K562 (cell line): Measurements from ENCODE around the gene ABCA7. TPM values are rescaled to one million over a fixed set of nuclear protein-coding genes. Genes with fewer than 3 reads are reported as not detected.

Source experiments
- CBFB ChIP-seq: sonication (generic); formaldehyde crosslinking; IDR thresholded peaks from 2 replicates; pipeline ENCODE4 v1.4.0; 2020; ENCODE audit warnings: mild to moderate bottlenecking, missing genetic modification reagents
- CHD4 ChIP-seq: fragments of 200-600 bp; sonication (generic); IDR thresholded peaks from 3 replicates; pipeline ENCODE4 v1.6.1; 2012; ENCODE audit warnings: low read depth, mild to moderate bottlenecking, mixed read lengths, low read length, inconsistent platforms; ENCODE audit not compliant: insufficient read depth, insufficient replicate concordance, poor library complexity, severe bottlenecking
- EP400 ChIP-seq: fragments of 450-650 bp; IDR thresholded peaks from 2 replicates; pipeline ENCODE4 v1.6.1; 2017; ENCODE audit warnings: antibody characterized with exemption, mild to moderate bottlenecking, moderate library complexity
- FOS ChIP-seq: IDR thresholded peaks from 3 replicates; pipeline ENCODE4 v1.6.1; 2011; ENCODE audit not compliant: insufficient read length; ENCODE audit errors: extremely low read depth
- HNRNPK ChIP-seq: fragments of 200-400 bp; formaldehyde crosslinking; IDR thresholded peaks from one replicate; pipeline ENCODE4 v1.6.1; 2018; ENCODE audit warnings: mild to moderate bottlenecking, low read depth, low read length; ENCODE audit not compliant: poor library complexity, severe bottlenecking
- MCM5 ChIP-seq: fragments of 450-650 bp; IDR thresholded peaks from 2 replicates; pipeline ENCODE4 v1.6.1; 2016; ENCODE audit warnings: low read depth
- NONO ChIP-seq, 2 experiments: fragments of 200-400 bp in 1 of 2; fragments of 450-650 bp in 1 of 2; formaldehyde crosslinking in 1 of 2; IDR thresholded peaks; 2 replicates each; pipeline ENCODE4 v1.6.1; 2017; ENCODE audit warnings: low read depth in 2 of 2, mild to moderate bottlenecking in 2 of 2, moderate library complexity in 2 of 2, low read length in 1 of 2
- POLR3G ChIP-seq: IDR thresholded peaks from 2 replicates; pipeline ENCODE4 v1.6.1; 2011; ENCODE audit not compliant: insufficient read length, insufficient replicate concordance; ENCODE audit errors: extremely low read depth
- ZBTB8A ChIP-seq: fragments of 450-650 bp; IDR thresholded peaks from 2 replicates; pipeline ENCODE4 v1.6.1; 2018; ENCODE audit warnings: mild to moderate bottlenecking, moderate library complexity; ENCODE audit not compliant: partially characterized antibody
- ZC3H11A ChIP-seq: IDR thresholded peaks from 2 replicates; pipeline ENCODE4 v1.6.1; 2012; ENCODE audit warnings: low read depth, low read length, improper control_type of control experiment
- ZNF586 ChIP-seq: fragments of 450-650 bp; formaldehyde crosslinking; conservative IDR thresholded peaks from 2 replicates; pipeline ENCODE4 v1.4.0; 2020; ENCODE audit warnings: mild to moderate bottlenecking, moderate library complexity
- polyA plus RNA-seq, 8 experiments: library from polyadenylated mRNA; depleted of rRNA in 4 of 8; stranded (reverse) in 5 of 8; unstranded in 3 of 8; fragments of >200 nt; fragmentation: Nextera tagmentation in 2 of 8; fragmentation: Illumina TruSeq in 1 of 8; extraction: Ambion mirVana in 2 of 8; extraction: Trizol in 1 of 8; gene quantifications; 2 replicates each; pipeline versions ENCODE4 v1.2.1 to v1.2.3, GENCODE V29; 2011 to 2014; ENCODE audit warnings: inconsistent platforms in 1 of 8, missing spikeins in 1 of 8
- total RNA-seq, 7 experiments: library from RNA; depleted of rRNA in 6 of 7; stranded (reverse); fragments of >200 nt in 6 of 7; fragmentation: Illumina TruSeq in 2 of 7; extraction: Trizol in 2 of 7; gene quantifications; 2 replicates each; pipeline versions ENCODE4 v1.2.1 to v1.2.3, GENCODE V29; 2011 to 2021; ENCODE audit warnings: low replicate concordance in 1 of 7
- TF ChIP-seq, protein P1 (sequence below): sonication (generic); formaldehyde crosslinking; IDR thresholded peaks from 2 replicates; pipeline ENCODE4 v1.8.1; 2023; ENCODE audit warnings: mild to moderate bottlenecking, missing genetic modification reagents
- TF ChIP-seq, protein P2 (sequence below): sonication (generic); formaldehyde crosslinking; IDR thresholded peaks from 2 replicates; pipeline ENCODE4 v1.4.0; 2020; ENCODE audit warnings: mild to moderate bottlenecking, missing genetic modification reagents
- TF ChIP-seq, protein P3 (sequence below): sonication (generic); formaldehyde crosslinking; IDR thresholded peaks from 2 replicates; pipeline ENCODE4 v1.8.1; 2023; ENCODE audit warnings: missing genetic modification reagents, mild to moderate bottlenecking, borderline replicate concordance
- TF ChIP-seq, protein P4 (sequence below): fragments of 250-450 bp; sonication (Bioruptor Pico); IDR thresholded peaks from 2 replicates; pipeline ENCODE4 v1.8.0; 2022; ENCODE audit warnings: inconsistent platforms

ABCA7 gene
- total and polyA plus RNA-seq, 9 of the 15 experiments (the other 6 are each of a cell fraction or from before 2014, with no cell fraction given), result 2.3 to 96.1 (median 31.2) TPM

DNA sequence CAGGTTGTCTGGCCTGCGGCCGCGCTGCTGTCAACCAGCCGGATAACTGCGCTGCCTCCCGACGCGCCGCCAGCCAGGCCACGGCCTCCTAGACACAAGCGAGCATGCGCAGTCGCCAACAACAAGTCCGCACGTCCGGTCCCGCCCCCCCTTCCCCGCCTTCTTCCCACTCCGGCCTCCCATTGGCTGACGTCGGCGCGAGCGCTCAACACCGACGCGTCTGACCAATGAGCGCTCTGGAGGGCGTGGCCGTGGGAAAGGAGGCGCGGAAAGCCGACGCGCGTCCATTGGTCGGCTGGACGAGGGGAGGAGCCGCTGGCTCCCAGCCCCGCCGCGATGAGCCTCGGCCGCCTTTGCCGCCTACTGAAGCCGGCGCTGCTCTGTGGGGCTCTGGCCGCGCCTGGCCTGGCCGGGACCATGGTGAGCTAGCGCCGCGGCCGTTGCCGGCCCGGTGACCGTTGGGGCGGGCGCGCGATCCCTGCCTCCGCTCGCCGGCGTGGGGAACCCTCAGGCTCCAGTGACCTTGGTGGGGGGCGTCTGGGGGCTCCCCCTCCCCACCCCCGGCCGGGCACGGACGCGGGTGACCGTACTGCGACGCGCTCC is 63.9 kb downstream of the ABCA7 start, which contains the start of gene GPX4 (continued):
- TF ChIP-seq NONO (IDR thresholded peaks at IDR 0.05; ENCODE audit: low read depth in 2 of 2, low read length in 1 of 2) (peak in 1 of 2 experiments; percentile 94; a peak in 2 of 4 replicates), FOS (peak; percentile 75), POLR3G (no peak), MCM5 (no peak), CHD4 (no peak), CBFB (CRISPR knock-in tag) (no peak), HNRNPK (peak; percentile 75), ZNF586 (CRISPR knock-in tag) (no peak), EP400 (no peak), ZBTB8A (no peak), ZC3H11A (no peak)
- TF ChIP-seq, protein P1, sequence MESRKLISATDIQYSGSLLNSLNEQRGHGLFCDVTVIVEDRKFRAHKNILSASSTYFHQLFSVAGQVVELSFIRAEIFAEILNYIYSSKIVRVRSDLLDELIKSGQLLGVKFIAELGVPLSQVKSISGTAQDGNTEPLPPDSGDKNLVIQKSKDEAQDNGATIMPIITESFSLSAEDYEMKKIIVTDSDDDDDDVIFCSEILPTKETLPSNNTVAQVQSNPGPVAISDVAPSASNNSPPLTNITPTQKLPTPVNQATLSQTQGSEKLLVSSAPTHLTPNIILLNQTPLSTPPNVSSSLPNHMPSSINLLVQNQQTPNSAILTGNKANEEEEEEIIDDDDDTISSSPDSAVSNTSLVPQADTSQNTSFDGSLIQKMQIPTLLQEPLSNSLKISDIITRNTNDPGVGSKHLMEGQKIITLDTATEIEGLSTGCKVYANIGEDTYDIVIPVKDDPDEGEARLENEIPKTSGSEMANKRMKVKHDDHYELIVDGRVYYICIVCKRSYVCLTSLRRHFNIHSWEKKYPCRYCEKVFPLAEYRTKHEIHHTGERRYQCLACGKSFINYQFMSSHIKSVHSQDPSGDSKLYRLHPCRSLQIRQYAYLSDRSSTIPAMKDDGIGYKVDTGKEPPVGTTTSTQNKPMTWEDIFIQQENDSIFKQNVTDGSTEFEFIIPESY (CRISPR knock-in tag), result no peak
- TF ChIP-seq, protein P2, sequence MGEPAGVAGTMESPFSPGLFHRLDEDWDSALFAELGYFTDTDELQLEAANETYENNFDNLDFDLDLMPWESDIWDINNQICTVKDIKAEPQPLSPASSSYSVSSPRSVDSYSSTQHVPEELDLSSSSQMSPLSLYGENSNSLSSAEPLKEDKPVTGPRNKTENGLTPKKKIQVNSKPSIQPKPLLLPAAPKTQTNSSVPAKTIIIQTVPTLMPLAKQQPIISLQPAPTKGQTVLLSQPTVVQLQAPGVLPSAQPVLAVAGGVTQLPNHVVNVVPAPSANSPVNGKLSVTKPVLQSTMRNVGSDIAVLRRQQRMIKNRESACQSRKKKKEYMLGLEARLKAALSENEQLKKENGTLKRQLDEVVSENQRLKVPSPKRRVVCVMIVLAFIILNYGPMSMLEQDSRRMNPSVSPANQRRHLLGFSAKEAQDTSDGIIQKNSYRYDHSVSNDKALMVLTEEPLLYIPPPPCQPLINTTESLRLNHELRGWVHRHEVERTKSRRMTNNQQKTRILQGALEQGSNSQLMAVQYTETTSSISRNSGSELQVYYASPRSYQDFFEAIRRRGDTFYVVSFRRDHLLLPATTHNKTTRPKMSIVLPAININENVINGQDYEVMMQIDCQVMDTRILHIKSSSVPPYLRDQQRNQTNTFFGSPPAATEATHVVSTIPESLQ, result no peak
- TF ChIP-seq, protein P3, sequence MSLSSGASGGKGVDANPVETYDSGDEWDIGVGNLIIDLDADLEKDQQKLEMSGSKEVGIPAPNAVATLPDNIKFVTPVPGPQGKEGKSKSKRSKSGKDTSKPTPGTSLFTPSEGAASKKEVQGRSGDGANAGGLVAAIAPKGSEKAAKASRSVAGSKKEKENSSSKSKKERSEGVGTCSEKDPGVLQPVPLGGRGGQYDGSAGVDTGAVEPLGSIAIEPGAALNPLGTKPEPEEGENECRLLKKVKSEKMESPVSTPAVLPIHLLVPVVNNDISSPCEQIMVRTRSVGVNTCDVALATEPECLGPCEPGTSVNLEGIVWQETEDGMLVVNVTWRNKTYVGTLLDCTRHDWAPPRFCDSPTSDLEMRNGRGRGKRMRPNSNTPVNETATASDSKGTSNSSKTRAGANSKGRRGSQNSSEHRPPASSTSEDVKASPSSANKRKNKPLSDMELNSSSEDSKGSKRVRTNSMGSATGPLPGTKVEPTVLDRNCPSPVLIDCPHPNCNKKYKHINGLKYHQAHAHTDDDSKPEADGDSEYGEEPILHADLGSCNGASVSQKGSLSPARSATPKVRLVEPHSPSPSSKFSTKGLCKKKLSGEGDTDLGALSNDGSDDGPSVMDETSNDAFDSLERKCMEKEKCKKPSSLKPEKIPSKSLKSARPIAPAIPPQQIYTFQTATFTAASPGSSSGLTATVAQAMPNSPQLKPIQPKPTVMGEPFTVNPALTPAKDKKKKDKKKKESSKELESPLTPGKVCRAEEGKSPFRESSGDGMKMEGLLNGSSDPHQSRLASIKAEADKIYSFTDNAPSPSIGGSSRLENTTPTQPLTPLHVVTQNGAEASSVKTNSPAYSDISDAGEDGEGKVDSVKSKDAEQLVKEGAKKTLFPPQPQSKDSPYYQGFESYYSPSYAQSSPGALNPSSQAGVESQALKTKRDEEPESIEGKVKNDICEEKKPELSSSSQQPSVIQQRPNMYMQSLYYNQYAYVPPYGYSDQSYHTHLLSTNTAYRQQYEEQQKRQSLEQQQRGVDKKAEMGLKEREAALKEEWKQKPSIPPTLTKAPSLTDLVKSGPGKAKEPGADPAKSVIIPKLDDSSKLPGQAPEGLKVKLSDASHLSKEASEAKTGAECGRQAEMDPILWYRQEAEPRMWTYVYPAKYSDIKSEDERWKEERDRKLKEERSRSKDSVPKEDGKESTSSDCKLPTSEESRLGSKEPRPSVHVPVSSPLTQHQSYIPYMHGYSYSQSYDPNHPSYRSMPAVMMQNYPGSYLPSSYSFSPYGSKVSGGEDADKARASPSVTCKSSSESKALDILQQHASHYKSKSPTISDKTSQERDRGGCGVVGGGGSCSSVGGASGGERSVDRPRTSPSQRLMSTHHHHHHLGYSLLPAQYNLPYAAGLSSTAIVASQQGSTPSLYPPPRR, result peak; percentile 50; the same call in 1 of the 2 replicates
- TF ChIP-seq, protein P4, sequence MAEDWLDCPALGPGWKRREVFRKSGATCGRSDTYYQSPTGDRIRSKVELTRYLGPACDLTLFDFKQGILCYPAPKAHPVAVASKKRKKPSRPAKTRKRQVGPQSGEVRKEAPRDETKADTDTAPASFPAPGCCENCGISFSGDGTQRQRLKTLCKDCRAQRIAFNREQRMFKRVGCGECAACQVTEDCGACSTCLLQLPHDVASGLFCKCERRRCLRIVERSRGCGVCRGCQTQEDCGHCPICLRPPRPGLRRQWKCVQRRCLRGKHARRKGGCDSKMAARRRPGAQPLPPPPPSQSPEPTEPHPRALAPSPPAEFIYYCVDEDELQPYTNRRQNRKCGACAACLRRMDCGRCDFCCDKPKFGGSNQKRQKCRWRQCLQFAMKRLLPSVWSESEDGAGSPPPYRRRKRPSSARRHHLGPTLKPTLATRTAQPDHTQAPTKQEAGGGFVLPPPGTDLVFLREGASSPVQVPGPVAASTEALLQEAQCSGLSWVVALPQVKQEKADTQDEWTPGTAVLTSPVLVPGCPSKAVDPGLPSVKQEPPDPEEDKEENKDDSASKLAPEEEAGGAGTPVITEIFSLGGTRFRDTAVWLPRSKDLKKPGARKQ (CRISPR knock-in tag), result no peak
